HCT116 (cell line): ENCODE results near the gene KIRREL1. TPM values are rescaled to one million over a fixed set of nuclear protein-coding genes. Genes with fewer than 3 reads are reported as not detected.

ENCODE experiments used
- ATAC-seq: fragments of 200-7000 bp; cut with Tn5 transposase; 2 replicates; pipeline ENCODE4 v1.9.1; 2020; ENCODE audit warnings: mild to moderate bottlenecking, moderate library complexity
- BruUV-seq: library from RNA; stranded (reverse); fragments of 400-500 nt; replicated peaks from 2 replicates; lab custom pipeline; 2021; lab: Mats Ljungman, UMichigan
- CTCF ChIA-PET: fragments of 300-600 bp; sonication (Branson Sonifier 250); formaldehyde crosslinking; loops from one replicate; lab custom pipeline; 2021; ENCODE audit warnings: antibody characterized with exemption; lab: Charles Lee
- POLR2A ChIA-PET: fragments of 300-600, 350-600 bp; sonication (Branson Sonifier 250); formaldehyde crosslinking; loops from one replicate; lab custom pipeline; 2021; ENCODE audit warnings: antibody characterized with exemption; lab: Charles Lee
- RAD21 ChIA-PET, 2 experiments: fragments of 300-600 bp; sonication (Branson Sonifier 250); formaldehyde crosslinking; loops; one replicate each; lab custom pipeline; 2023; ENCODE audit warnings: low total read pairs in 2 of 2; ENCODE audit not compliant: uncharacterized antibody in 2 of 2, unreplicated experiment in 2 of 2, low non-redundant PET in 1 of 2; lab: Charles Lee
- DNase-seq: peaks from one replicate; pipeline ENCODE4 v3.0.0-alpha.2; 2010; ENCODE audit warnings: low read depth, low spot score
- H2AFZ ChIP-seq: fragments of 200-600 bp; shearing (Covaris generic), sonication (generic); 2 replicates; pipeline ENCODE4 v1.6.1; 2017; ENCODE audit warnings: low read depth, mixed run types, mixed read lengths, antibody characterized with exemption, low read length; ENCODE audit not compliant: poor library complexity, severe bottlenecking
- H3K27ac ChIP-seq: 2 replicates; pipeline ENCODE4 v1.5.1; 2012; ENCODE audit warnings: low read depth, low read length
- H3K27me3 ChIP-seq: fragments of 200-600 bp; sonication (generic); 2 replicates; pipeline ENCODE4 v1.6.1; 2016; ENCODE audit warnings: mixed run types, low read length, mixed read lengths; ENCODE audit not compliant: insufficient read depth
- H3K36me3 ChIP-seq, 2 experiments: fragments of 200-500 bp in 1 of 2; fragments of 200-600 bp in 1 of 2; sonication (Bioruptor generic) in 1 of 2; sonication (generic) in 1 of 2; 2 replicates each; pipeline versions ENCODE4 v1.5.1 to v1.6.1; 2014 to 2016; ENCODE audit warnings: low read length in 2 of 2, inconsistent platforms in 1 of 2, mixed read lengths in 1 of 2, mixed run types in 1 of 2; ENCODE audit not compliant: insufficient read depth in 2 of 2, control insufficient read depth in 1 of 2
- H3K4me1 ChIP-seq, 2 experiments: fragments of 200-600 bp in 1 of 2; sonication (generic) in 1 of 2; 2 replicates each; pipeline versions ENCODE4 v1.5.1 to v1.6.1; 2012 to 2017; ENCODE audit warnings: low read length in 2 of 2, inconsistent platforms in 1 of 2, mild to moderate bottlenecking in 1 of 2, mixed read lengths in 1 of 2, mixed run types in 1 of 2, moderate library complexity in 1 of 2; ENCODE audit not compliant: insufficient read depth in 2 of 2, control insufficient read depth in 1 of 2
- H3K4me2 ChIP-seq: fragments of 200-600 bp; sonication (generic); 2 replicates; pipeline ENCODE4 v1.6.1; 2017; ENCODE audit warnings: mixed run types, low read length, mixed read lengths
- H3K4me3 ChIP-seq, 2 experiments: fragments of 200-600 bp in 1 of 2; sonication (generic) in 1 of 2; replicated peaks in 1 of 2; 2 replicates each; pipeline ENCODE4 v1.5.1; 2011 to 2016; ENCODE audit warnings: low read length in 2 of 2, control low read depth in 1 of 2, low read depth in 1 of 2, mild to moderate bottlenecking in 1 of 2, mixed read lengths in 1 of 2, mixed run types in 1 of 2
- H3K79me2 ChIP-seq: fragments of 200-600 bp; sonication (generic); 2 replicates; pipeline ENCODE4 v1.6.1; 2017; ENCODE audit warnings: mild to moderate bottlenecking, mixed run types, low read length, moderate library complexity, mixed read lengths; ENCODE audit not compliant: insufficient read depth
- H3K9ac ChIP-seq: fragments of 200-600 bp; sonication (generic); 2 replicates; pipeline ENCODE4 v1.6.1; 2016; ENCODE audit warnings: low read length, mixed read lengths
- H3K9me2 ChIP-seq: fragments of 200-600 bp; sonication (generic), shearing (Covaris generic); 2 replicates; pipeline ENCODE4 v1.6.1; 2017; ENCODE audit warnings: mixed run types, mild to moderate bottlenecking, moderate library complexity; ENCODE audit not compliant: insufficient read depth
- H3K9me3 ChIP-seq, 2 experiments: fragments of 200-500 bp in 1 of 2; fragments of 200-600 bp in 1 of 2; sonication (Bioruptor generic) in 1 of 2; sonication (generic) in 1 of 2; 2 replicates each; pipeline ENCODE4 v1.6.1; 2014 to 2017; ENCODE audit warnings: low read length in 2 of 2, mixed read lengths in 2 of 2, inconsistent platforms in 1 of 2, low read depth in 1 of 2, mild to moderate bottlenecking in 1 of 2, mixed run types in 1 of 2, moderate library complexity in 1 of 2; ENCODE audit not compliant: control insufficient read depth in 1 of 2, insufficient read depth in 1 of 2
- H4K20me1 ChIP-seq: fragments of 200-600 bp; sonication (generic), shearing (Covaris generic); 2 replicates; pipeline ENCODE4 v1.6.1; 2017; ENCODE audit warnings: mixed run types, mild to moderate bottlenecking, moderate library complexity; ENCODE audit not compliant: insufficient read depth
- ATF3 ChIP-seq: IDR thresholded peaks from 2 replicates; pipeline ENCODE4 v1.6.1; 2012
- CBX3 ChIP-seq: IDR thresholded peaks from 2 replicates; pipeline ENCODE4 v1.6.1; 2012; ENCODE audit warnings: low read depth
- CEBPB ChIP-seq: IDR thresholded peaks from 2 replicates; pipeline ENCODE4 v1.6.1; 2012; ENCODE audit warnings: low read depth
- CTCF ChIP-seq, 3 experiments: fragments of 200-600 bp in 1 of 3; sonication (generic) in 1 of 3; IDR thresholded peaks in 2 of 3; conservative IDR thresholded peaks in 1 of 3; 2 replicates each; pipeline ENCODE4 v1.5.1; 2012 to 2017; ENCODE audit warnings: low read depth in 2 of 3, low read length in 2 of 3, antibody characterized with exemption in 1 of 3, borderline replicate concordance in 1 of 3, control low read depth in 1 of 3, mild to moderate bottlenecking in 1 of 3, mixed read lengths in 1 of 3, mixed run types in 1 of 3, moderate library complexity in 1 of 3; ENCODE audit not compliant: insufficient read depth in 1 of 3
- EGR1 ChIP-seq: IDR thresholded peaks from 2 replicates; pipeline ENCODE4 v1.6.1; 2012; ENCODE audit warnings: low read depth
- EZH2 ChIP-seq: fragments of 200-600 bp; sonication (generic); IDR thresholded peaks from 2 replicates; pipeline ENCODE4 v1.6.1; 2017; ENCODE audit warnings: antibody characterized with exemption, mixed run types
- EZH2phosphoT487 ChIP-seq: fragments of 200-600 bp; IDR thresholded peaks from 2 replicates; pipeline ENCODE4 v1.6.1; 2018; ENCODE audit warnings: antibody characterized with exemption, borderline replicate concordance
- FOSL1 ChIP-seq: IDR thresholded peaks from 2 replicates; pipeline ENCODE4 v1.6.1; 2012; ENCODE audit warnings: low read depth
- JUND ChIP-seq: IDR thresholded peaks from 2 replicates; pipeline ENCODE4 v1.6.1; 2012
- MAX ChIP-seq: IDR thresholded peaks from 2 replicates; pipeline ENCODE4 v1.6.1; 2012
- POLR2A ChIP-seq: IDR thresholded peaks from 2 replicates; pipeline ENCODE4 v1.7.0; 2011; ENCODE audit warnings: borderline replicate concordance; ENCODE audit not compliant: insufficient read depth, insufficient read length; ENCODE audit errors: extremely low read depth
- POLR2AphosphoS5 ChIP-seq: IDR thresholded peaks from 2 replicates; pipeline ENCODE4 v1.6.1; 2011; ENCODE audit warnings: mild to moderate bottlenecking, low read depth, low read length, moderate library complexity
- RAD21 ChIP-seq: IDR thresholded peaks from 2 replicates; pipeline ENCODE4 v1.6.1; 2012; ENCODE audit warnings: low read depth, mild to moderate bottlenecking
- SIN3A ChIP-seq: IDR thresholded peaks from 2 replicates; pipeline ENCODE4 v1.6.1; 2012; ENCODE audit warnings: low read depth
- SRF ChIP-seq: IDR thresholded peaks from 2 replicates; pipeline ENCODE4 v1.6.1; 2012; ENCODE audit warnings: low read depth
- ZBTB33 ChIP-seq: IDR thresholded peaks from 2 replicates; pipeline ENCODE4 v1.6.1; 2011; ENCODE audit warnings: mild to moderate bottlenecking, low read length, moderate library complexity; ENCODE audit not compliant: insufficient replicate concordance; ENCODE audit errors: extremely low read depth
- ZNF274 ChIP-seq: fragments of 200-500 bp; sonication (Bioruptor generic); IDR thresholded peaks from 2 replicates; pipeline ENCODE4 v1.6.1; 2014; ENCODE audit warnings: mild to moderate bottlenecking, low read depth, low read length, inconsistent platforms
- intact Hi-C: fragments of 100-400 bp; cut with micrococcal nuclease; formaldehyde crosslinking; loops from 2 replicates; pipeline ENCODE4 v1.10.0; 2022
- total RNA-seq: library from RNA; stranded (reverse); gene quantifications from one replicate; pipeline ENCODE4 v1.2.1, GENCODE V29; 2021; ENCODE audit not compliant: unreplicated experiment

Gene KIRREL1
- total RNA-seq, 1 experiment from 2014 or later, result 20.0 TPM

GRCh38 chr1:158024737-158025136 lies 31.3 kb downstream of the KIRREL1 start:
- H3K36me3 ChIP-seq, result no peaks in the 10 kb centered on the region
- POLR2A ChIA-PET, result no interaction called here
- H3K9me2 ChIP-seq, result no peaks in the 10 kb centered on the region
- RAD21 ChIA-PET, result no interaction called here
- ATAC-seq (no peak), DNase-seq (no peak)
- TF ChIP-seq ATF3 (no peak), POLR2A (no peak), SRF (no peak), FOSL1 (no peak), SIN3A (no peak), POLR2AphosphoS5 (no peak), EZH2 (no peak), CTCF (IDR thresholded peaks at IDR 0.05 in 2 of 3, conservative IDR thresholded peaks at IDR 0.05 in 1 of 3; ENCODE audit: borderline replicate concordance in 1 of 3, insufficient read depth in 1 of 3, low read depth in 2 of 3, low read length in 2 of 3) (no peak), CEBPB (no peak), CBX3 (no peak), MAX (no peak), RAD21 (no peak), ZNF274 (no peak), EGR1 (no peak), JUND (no peak), EZH2phosphoT487 (no peak), ZBTB33 (no peak)
- no peak overlapping the region for H3K27ac ChIP-seq
- H3K4me1 ChIP-seq, result peaks cover 34 to 47% of the 10 kb centered on the region in 2 experiments
- BruUV-seq, result no TSS peak
- H2AFZ ChIP-seq, result no peak overlapping the region
- peaks cover 73% of the 10 kb centered on the region for H3K79me2 ChIP-seq
- intact Hi-C loops, result no loop called here
- no peak overlapping the region for H3K4me2 ChIP-seq
- H3K9ac ChIP-seq, result no peak overlapping the region
- H3K9me3 ChIP-seq, result no peaks in the 10 kb centered on the region
- no peaks in the 10 kb centered on the region for H3K27me3 ChIP-seq
- H4K20me1 ChIP-seq, result no peaks in the 10 kb centered on the region
- CTCF ChIA-PET, result interaction anchor here (0.7 kb wide), 1 partner anchor 1890 kb away, joined by 3 read pairs; no protein-coding TSS in a partner anchor
- no peak overlapping the region for H3K4me3 ChIP-seq
